K562 (cell line): ENCODE data around the gene TMEM247. TPM values are rescaled to one million over a fixed set of nuclear protein-coding genes. Genes with fewer than 3 reads are reported as not detected.

Experiments used
- ARID4B ChIP-seq: sonication (generic); formaldehyde crosslinking; IDR thresholded peaks from 2 replicates; pipeline ENCODE4 v1.8.0; 2022; ENCODE audit warnings: mild to moderate bottlenecking, missing genetic modification reagents
- ELF1 ChIP-seq: fragments of 200-800 bp; sonication (Bioruptor generic); IDR thresholded peaks from 2 replicates; pipeline ENCODE4 v1.6.1; 2016; ENCODE audit warnings: missing genetic modification characterization, missing compliant biosample characterization
- HLTF ChIP-seq: fragments of 450-650 bp; IDR thresholded peaks from 2 replicates; pipeline ENCODE4 v1.6.1; 2016
- JUN ChIP-seq, 2 experiments: sonication (generic) in 1 of 2; formaldehyde crosslinking in 1 of 2; IDR thresholded peaks; 2 replicates each; pipeline versions ENCODE4 v1.6.1 to v1.8.0; 2012 to 2022; ENCODE audit warnings: borderline replicate concordance in 2 of 2, mild to moderate bottlenecking in 2 of 2, improper control_type of control experiment in 1 of 2, low read depth in 1 of 2, low read length in 1 of 2, missing genetic modification reagents in 1 of 2
- JUND ChIP-seq, 2 experiments: IDR thresholded peaks; 2 replicates in 1 of 2; 3 replicates in 1 of 2; pipeline ENCODE4 v1.6.1; 2011; ENCODE audit warnings: borderline replicate concordance in 2 of 2, low read depth in 2 of 2, low read length in 2 of 2, improper control_type of control experiment in 1 of 2, missing biosample characterization in 1 of 2, missing genetic modification characterization in 1 of 2, missing genetic modification reagents in 1 of 2
- NFIC ChIP-seq: fragments of 450-650 bp; IDR thresholded peaks from 2 replicates; pipeline ENCODE4 v1.6.1; 2017; ENCODE audit warnings: mild to moderate bottlenecking, inconsistent platforms
- PCBP1 ChIP-seq: fragments of 200-400 bp; formaldehyde crosslinking; IDR thresholded peaks from 2 replicates; pipeline ENCODE4 v1.6.1; 2018; ENCODE audit warnings: mild to moderate bottlenecking, low read depth, low read length; ENCODE audit not compliant: poor library complexity, severe bottlenecking
- SP2 ChIP-seq: IDR thresholded peaks from 2 replicates; pipeline ENCODE4 v1.6.1; 2011; ENCODE audit warnings: mild to moderate bottlenecking, low read depth, low read length, moderate library complexity; ENCODE audit not compliant: poor library complexity, severe bottlenecking; ENCODE audit errors: extremely low read depth
- WHSC1 ChIP-seq: IDR thresholded peaks from one replicate; pipeline ENCODE4 v1.6.1; 2012; ENCODE audit warnings: low read length, control low read depth, inconsistent platforms
- ZNF318 ChIP-seq, 2 experiments: fragments of 450-650 bp; IDR thresholded peaks; 2 replicates each; pipeline ENCODE4 v1.6.1; 2016; ENCODE audit warnings: mild to moderate bottlenecking in 2 of 2, borderline replicate concordance in 1 of 2, low read depth in 1 of 2, moderate library complexity in 1 of 2
- ZNF384 ChIP-seq: IDR thresholded peaks from 2 replicates; pipeline ENCODE4 v1.6.1; 2012; ENCODE audit warnings: low read depth, low read length, improper control_type of control experiment
- ZNF75A ChIP-seq: fragments of 450-650 bp; formaldehyde crosslinking; IDR thresholded peaks from 2 replicates; pipeline ENCODE4 v1.4.0; 2020; ENCODE audit warnings: mild to moderate bottlenecking
- polyA plus RNA-seq, 8 experiments: library from polyadenylated mRNA; depleted of rRNA in 4 of 8; stranded (reverse) in 5 of 8; unstranded in 3 of 8; fragments of >200 nt; fragmentation: Nextera tagmentation in 2 of 8; fragmentation: Illumina TruSeq in 1 of 8; extraction: Ambion mirVana in 2 of 8; extraction: Trizol in 1 of 8; gene quantifications; 2 replicates each; pipeline versions ENCODE4 v1.2.1 to v1.2.3, GENCODE V29; 2011 to 2014; ENCODE audit warnings: inconsistent platforms in 1 of 8, missing spikeins in 1 of 8
- total RNA-seq, 7 experiments: library from RNA; depleted of rRNA in 6 of 7; stranded (reverse); fragments of >200 nt in 6 of 7; fragmentation: Illumina TruSeq in 2 of 7; extraction: Trizol in 2 of 7; gene quantifications; 2 replicates each; pipeline versions ENCODE4 v1.2.1 to v1.2.3, GENCODE V29; 2011 to 2021; ENCODE audit warnings: low replicate concordance in 1 of 7

TMEM247 gene
- total and polyA plus RNA-seq, 9 of the 15 experiments (the other 6 are each of a cell fraction or from before 2014, with no cell fraction given), result 0.24 to 4.7 (median 3.1) TPM

DNA sequence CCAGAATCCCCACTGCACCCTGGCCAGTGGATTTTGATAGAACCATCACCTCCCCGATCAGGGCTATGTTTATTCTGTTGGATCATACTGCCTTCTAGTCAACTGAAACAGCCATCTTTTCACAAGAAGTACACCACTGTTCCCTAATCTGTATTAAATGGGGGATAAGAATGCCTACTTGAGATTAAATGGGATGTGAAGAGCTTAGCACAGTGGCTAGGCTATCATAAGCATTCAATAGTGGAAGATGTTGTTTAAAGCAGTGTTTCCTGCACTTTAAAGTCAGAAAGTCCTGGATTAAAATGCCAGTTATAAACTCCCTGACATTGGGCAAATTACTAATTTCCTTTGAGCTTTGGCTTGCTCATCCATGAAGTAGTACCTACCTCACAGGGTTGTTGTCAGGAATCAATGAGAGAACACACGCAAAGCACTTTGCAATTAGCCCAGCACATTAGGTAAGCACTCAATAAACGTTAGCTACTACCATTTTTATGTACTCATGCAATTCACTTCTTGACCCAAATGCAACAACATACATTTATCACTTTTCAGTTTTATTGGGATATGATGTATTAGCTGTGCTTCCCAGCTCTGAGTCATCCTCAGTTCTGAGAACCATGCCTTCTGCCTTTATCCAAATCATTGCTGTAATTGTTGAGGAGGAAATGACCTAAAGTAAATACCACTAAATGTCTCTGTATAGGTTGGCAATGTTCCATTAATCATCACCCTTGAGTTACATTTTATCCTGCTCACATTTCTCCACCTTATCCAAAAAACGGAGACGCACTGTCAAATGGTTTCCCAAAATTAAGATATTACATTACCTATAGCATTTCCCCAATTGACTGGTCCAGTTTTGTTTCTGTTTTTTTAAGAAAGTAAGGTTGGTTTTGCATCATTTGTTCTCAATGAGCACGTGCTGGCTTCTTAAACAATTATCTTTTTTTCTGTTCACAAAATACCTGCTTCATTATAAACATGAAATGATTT lies 2.1 kb downstream of the TMEM247 start (continued):
- TF ChIP-seq ZNF318 (IDR thresholded peaks at IDR 0.05; ENCODE audit: borderline replicate concordance in 1 of 2, low read depth in 1 of 2), result no peak
- TF ChIP-seq JUND (IDR thresholded peaks at IDR 0.05; ENCODE audit: borderline replicate concordance, low read depth, low read length), result peak; percentile 70; the same call in 1 of the 2 replicates
- TF ChIP-seq JUND (tag; IDR thresholded peaks at IDR 0.05; ENCODE audit: borderline replicate concordance, low read depth, low read length), result peak; percentile 68; the same call in 1 of the 3 replicates
- TF ChIP-seq ELF1, result no peak
- no peak for TF ChIP-seq SP2
- TF ChIP-seq NFIC, result peak; percentile 43
- TF ChIP-seq ZNF75A (CRISPR knock-in tag), result no peak
- no peak for TF ChIP-seq HLTF
- TF ChIP-seq JUN (IDR thresholded peaks at IDR 0.05; ENCODE audit: borderline replicate concordance, low read depth, low read length), result 0 out of 2 replicates have a peak, but pooled peaks have one; percentile 43
- TF ChIP-seq JUN (CRISPR knock-in tag; IDR thresholded peaks at IDR 0.05; ENCODE audit: borderline replicate concordance), result no peak
- TF ChIP-seq WHSC1, result no peak
- no peak for TF ChIP-seq ARID4B (CRISPR knock-in tag)
- no peak for TF ChIP-seq PCBP1
- TF ChIP-seq ZNF384, result no peak
